Measurements from ENCODE around the gene MORN1. TPM values are rescaled to one million over a fixed set of nuclear protein-coding genes. Genes with fewer than 3 reads are reported as not detected.

Gene MORN1
- total and polyA plus RNA-seq, 4 donors, result 5.2 to 23.9 (median 13.9) TPM

- TF ChIP-seq CTCF (IDR thresholded peaks at IDR 0.05; ENCODE audit: control extremely low read depth, extremely low read depth), result no peak
- Histone ChIP-seq H3K4me1 (ENCODE audit: control insufficient read depth in 5 of 5, insufficient read depth in 5 of 5, low read length in 5 of 5) (peaks cover 9 to 64% (median 33%) of the 10 kb centered on the region in 5 donors), H3K9me3 (ENCODE audit: control insufficient read depth in 4 of 4, insufficient read depth in 3 of 4, low read length in 3 of 4) (no peaks in the 10 kb centered on the region), H3K4me3 (no peak overlapping the region), H3K9ac (ENCODE audit: insufficient read depth in 1 of 2, low read length in 2 of 2) (no peak overlapping the region), H3K27ac (ENCODE audit: low read depth in 1 of 2, low read length in 1 of 2) (no peak overlapping the region), H3K27me3 (ENCODE audit: control insufficient read depth in 3 of 3, insufficient read depth in 3 of 3, low read length in 2 of 3) (no peaks in the 10 kb centered on the region), H3K36me3 (ENCODE audit: control insufficient read depth in 4 of 4, insufficient read depth in 4 of 4, low read length in 4 of 4) (peaks cover 0 to 3% (median 0%) of the 10 kb centered on the region in 4 donors)
- 72 to 86% methylated on average over 20 of the region's 20 CpGs for WGBS, 2 donors
- DNase-seq, result no peak
- ATAC-seq (ENCODE audit: insufficient read depth, low FRiP score), result no peak
Observed at GRCh38 chr1:2288816-2289536, 102.4 kb downstream of the MORN1 start.

- WGBS, 2 donors, result 74 to 79% methylated on average over 10 of the region's 10 CpGs
- Histone ChIP-seq H3K4me1 (ENCODE audit: control insufficient read depth in 5 of 5, insufficient read depth in 5 of 5, low read length in 5 of 5) (peaks cover 9 to 57% (median 33%) of the 10 kb centered on the region in 5 donors), H3K27ac (ENCODE audit: low read depth in 1 of 2, low read length in 1 of 2) (no peak overlapping the region), H3K36me3 (ENCODE audit: control insufficient read depth in 4 of 4, insufficient read depth in 4 of 4, low read length in 4 of 4) (peaks cover 0 to 3% (median 0%) of the 10 kb centered on the region in 4 donors), H3K4me3 (no peak overlapping the region), H3K27me3 (ENCODE audit: control insufficient read depth in 3 of 3, insufficient read depth in 3 of 3, low read length in 2 of 3) (no peaks in the 10 kb centered on the region), H3K9me3 (ENCODE audit: control insufficient read depth in 4 of 4, insufficient read depth in 3 of 4, low read length in 3 of 4) (no peaks in the 10 kb centered on the region), H3K9ac (ENCODE audit: insufficient read depth in 1 of 2, low read length in 2 of 2) (no peak overlapping the region)
- no peak for TF ChIP-seq CTCF (IDR thresholded peaks at IDR 0.05; ENCODE audit: control extremely low read depth, extremely low read depth)
- no peak for DNase-seq
- ATAC-seq (ENCODE audit: insufficient read depth, low FRiP score), result no peak
Observed at GRCh38 chr1:2288311-2288710, 103.0 kb downstream of the MORN1 start.

- 90 to 95% methylated on average over 14 of the region's 14 CpGs for WGBS, 2 donors
Observed at GRCh38 chr1:2287649-2288048, 103.7 kb downstream of the MORN1 start.

More at GRCh38 chr1:2287649-2288048, 103.7 kb downstream of the MORN1 start:
- Histone ChIP-seq H3K4me3 (no peak overlapping the region), H3K27ac (ENCODE audit: low read depth in 1 of 2, low read length in 1 of 2) (no peak overlapping the region), H3K36me3 (ENCODE audit: control insufficient read depth in 4 of 4, insufficient read depth in 4 of 4, low read length in 4 of 4) (peaks cover 0 to 5% (median 1%) of the 10 kb centered on the region in 4 donors), H3K9ac (ENCODE audit: insufficient read depth in 1 of 2, low read length in 2 of 2) (no peak overlapping the region), H3K4me1 (ENCODE audit: control insufficient read depth in 5 of 5, insufficient read depth in 5 of 5, low read length in 5 of 5) (peaks cover 9 to 55% (median 30%) of the 10 kb centered on the region in 5 donors), H3K27me3 (ENCODE audit: control insufficient read depth in 3 of 3, insufficient read depth in 3 of 3, low read length in 2 of 3) (no peaks in the 10 kb centered on the region), H3K9me3 (ENCODE audit: control insufficient read depth in 4 of 4, insufficient read depth in 3 of 4, low read length in 3 of 4) (no peaks in the 10 kb centered on the region)
- DNase-seq (no peak), ATAC-seq (ENCODE audit: insufficient read depth, low FRiP score) (no peak)
- TF ChIP-seq CTCF (IDR thresholded peaks at IDR 0.05; ENCODE audit: control extremely low read depth, extremely low read depth), result no peak
